ENCODE measurements around the gene SLC25A31.

Gene SLC25A31

GRCh38 chr4:127782275-127783025 lies 52.2 kb downstream of the SLC25A31 start, which contains the start of gene HSPA4L:
HSPA4L (plus strand) TSS chr4:127782322; CDS start chr4:127782551, 229 bp downstream.
- DNase-seq (ENCODE audit: extremely low read depth, low read depth) = peak; percentile 3
- TF ChIP-seq, protein P1, sequence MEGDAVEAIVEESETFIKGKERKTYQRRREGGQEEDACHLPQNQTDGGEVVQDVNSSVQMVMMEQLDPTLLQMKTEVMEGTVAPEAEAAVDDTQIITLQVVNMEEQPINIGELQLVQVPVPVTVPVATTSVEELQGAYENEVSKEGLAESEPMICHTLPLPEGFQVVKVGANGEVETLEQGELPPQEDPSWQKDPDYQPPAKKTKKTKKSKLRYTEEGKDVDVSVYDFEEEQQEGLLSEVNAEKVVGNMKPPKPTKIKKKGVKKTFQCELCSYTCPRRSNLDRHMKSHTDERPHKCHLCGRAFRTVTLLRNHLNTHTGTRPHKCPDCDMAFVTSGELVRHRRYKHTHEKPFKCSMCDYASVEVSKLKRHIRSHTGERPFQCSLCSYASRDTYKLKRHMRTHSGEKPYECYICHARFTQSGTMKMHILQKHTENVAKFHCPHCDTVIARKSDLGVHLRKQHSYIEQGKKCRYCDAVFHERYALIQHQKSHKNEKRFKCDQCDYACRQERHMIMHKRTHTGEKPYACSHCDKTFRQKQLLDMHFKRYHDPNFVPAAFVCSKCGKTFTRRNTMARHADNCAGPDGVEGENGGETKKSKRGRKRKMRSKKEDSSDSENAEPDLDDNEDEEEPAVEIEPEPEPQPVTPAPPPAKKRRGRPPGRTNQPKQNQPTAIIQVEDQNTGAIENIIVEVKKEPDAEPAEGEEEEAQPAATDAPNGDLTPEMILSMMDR (IDR thresholded peaks at IDR 0.05; ENCODE audit: low read depth, low read length, missing control alignments) = no peak
- peak within 1 kb of the TSS; percentile 71 for H3K4me3 ChIP-seq (replicated peaks; ENCODE audit: low read depth, low read length)

DNA sequence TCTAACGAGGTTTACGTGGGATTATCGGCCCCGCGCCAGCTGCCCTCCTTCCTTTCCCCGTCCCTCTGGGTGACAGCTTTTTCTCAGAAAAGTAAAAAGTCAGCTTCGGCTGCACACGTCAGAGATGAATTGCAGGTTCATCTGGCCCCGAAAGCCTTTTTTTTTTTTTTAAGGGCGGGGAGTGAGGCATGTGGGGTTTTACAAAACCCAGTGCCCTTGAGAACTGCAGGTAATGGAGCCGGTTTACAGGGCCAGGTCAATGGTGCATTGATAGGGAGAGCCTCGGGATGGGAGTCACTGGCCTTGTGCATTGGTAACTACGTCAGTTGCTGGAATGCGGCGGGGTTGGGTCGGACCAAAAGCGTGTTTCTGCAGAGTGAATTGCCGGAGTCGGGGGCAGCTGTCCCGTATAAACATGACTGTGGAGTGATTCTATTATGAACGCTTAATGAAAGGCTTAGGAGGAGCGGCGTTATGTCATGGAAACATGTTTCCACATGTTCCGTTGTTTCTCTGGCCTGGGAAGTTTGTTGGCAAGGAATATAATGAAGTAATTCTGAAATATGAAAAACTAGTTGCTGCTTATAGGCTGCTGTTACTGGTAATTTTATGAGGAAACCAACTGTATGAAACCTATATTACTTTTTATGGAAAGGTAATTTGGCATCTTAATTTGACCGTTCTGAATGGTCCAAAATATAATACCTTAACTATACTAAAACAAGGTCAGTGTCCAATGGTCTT lies 53.0 kb downstream of the SLC25A31 start:
- TF ChIP-seq, protein P1 (IDR thresholded peaks at IDR 0.05; ENCODE audit: low read depth, low read length, missing control alignments) = no peak
- peak; percentile 17 for DNase-seq (ENCODE audit: extremely low read depth, low read depth)
- peak overlapping the region; percentile 71 for H3K4me3 ChIP-seq (replicated peaks; ENCODE audit: low read depth, low read length)

GRCh38 chr4:127783955-127784770 lies 54.0 kb downstream of the SLC25A31 start:
- TF ChIP-seq, protein P1 (IDR thresholded peaks at IDR 0.05; ENCODE audit: low read depth, low read length, missing control alignments) = no peak
- H3K4me3 ChIP-seq (replicated peaks; ENCODE audit: low read depth, low read length) = peak overlapping the region; percentile 71
- DNase-seq (ENCODE audit: extremely low read depth, low read depth) = no peak

DNA sequence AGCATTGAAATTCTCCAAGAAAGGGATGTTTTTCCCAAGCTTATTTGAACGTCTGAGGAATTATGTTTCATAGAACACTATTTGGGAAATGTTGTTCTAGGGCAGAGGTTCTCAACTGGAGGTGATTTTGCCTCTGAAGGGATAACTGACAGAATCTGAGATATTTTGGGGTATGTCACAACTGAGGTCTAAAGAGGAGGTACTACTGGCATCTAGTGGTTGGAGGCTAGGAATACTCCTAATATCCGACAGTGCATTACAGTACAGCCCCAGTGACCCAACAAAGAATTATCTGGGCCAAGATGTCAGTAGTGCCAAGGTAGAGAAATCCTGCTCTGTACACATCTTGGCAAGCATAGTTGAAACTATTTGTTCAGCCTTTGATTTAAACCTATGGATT lies 58.3 kb downstream of the SLC25A31 start:
- TF ChIP-seq, protein P1 (IDR thresholded peaks at IDR 0.05; ENCODE audit: low read depth, low read length, missing control alignments) = peak; percentile 18
- no peak for DNase-seq (ENCODE audit: extremely low read depth, low read depth)
- H3K4me3 ChIP-seq (replicated peaks; ENCODE audit: low read depth, low read length) = no peak overlapping the region

- H3K4me3 ChIP-seq (replicated peaks; ENCODE audit: low read depth, low read length) = no peak overlapping the region
- TF ChIP-seq, protein P1 (IDR thresholded peaks at IDR 0.05; ENCODE audit: low read depth, low read length, missing control alignments) = no peak
- DNase-seq (ENCODE audit: extremely low read depth, low read depth) = no peak
These were observed 61.2 kb downstream of the SLC25A31 start for GRCh38 chr4:127791391-127791790.

DNA sequence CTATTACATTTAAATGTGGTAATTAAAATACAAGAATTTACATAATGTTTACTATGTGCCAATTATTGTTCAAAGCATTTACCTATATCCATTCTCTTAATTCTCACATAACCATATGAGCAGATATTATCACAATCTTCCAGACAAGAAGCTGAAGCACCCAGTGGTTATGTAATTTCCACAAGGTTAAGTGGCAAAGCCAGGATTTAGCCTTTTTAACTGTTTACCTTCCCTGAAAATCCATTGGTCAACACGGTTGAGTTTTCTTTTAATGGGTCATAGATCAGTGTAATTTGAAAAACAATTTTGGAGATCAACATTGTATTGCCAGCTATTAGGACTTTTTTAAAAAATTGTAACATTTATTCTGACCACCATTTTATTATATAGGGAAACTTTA lies 63.3 kb downstream of the SLC25A31 start:
- TF ChIP-seq, protein P1 (IDR thresholded peaks at IDR 0.05; ENCODE audit: low read depth, low read length, missing control alignments) = no peak
- H3K4me3 ChIP-seq (replicated peaks; ENCODE audit: low read depth, low read length) = no peak overlapping the region
- DNase-seq (ENCODE audit: extremely low read depth, low read depth) = no peak

Measured in HFF-Myc (cell line).